Activated CD8-positive, alpha-beta memory T cell treated with anti-CD3 and anti-CD28 coated beads for 1 hour (primary cell): Measurements from ENCODE around the gene TDRD12.

Source experiments
- DNase-seq, 2 donors: peaks; one replicate each; pipeline ENCODE4 v3.0.0-alpha.2; 2020; ENCODE audit warnings: low read depth in 1 of 2; ENCODE audit errors: extremely low read depth in 1 of 2

The TDRD12 gene

GRCh38 chr19:32809254-32809653 lies 89.7 kb downstream of the TDRD12 start:
- no peak for DNase-seq

GRCh38 chr19:32809754-32810153 lies 90.2 kb downstream of the TDRD12 start:
- no peak for DNase-seq

GRCh38 chr19:32810452-32810851 lies 90.9 kb downstream of the TDRD12 start:
- DNase-seq: no peak

- DNase-seq: no peak
Observed at GRCh38 chr19:32811151-32811550, 91.6 kb downstream of the TDRD12 start.

GRCh38 chr19:32812036-32812435 lies 92.5 kb downstream of the TDRD12 start:
- DNase-seq: no peak

GRCh38 chr19:32812571-32812970 lies 93.0 kb downstream of the TDRD12 start:
- no peak for DNase-seq

GRCh38 chr19:32813862-32814425 lies 94.4 kb downstream of the TDRD12 start:
- DNase-seq: no peak

GRCh38 chr19:32814624-32815023 lies 95.1 kb downstream of the TDRD12 start:
- DNase-seq: no peak

- DNase-seq: no peak
Observed at GRCh38 chr19:32816555-32817099, 97.1 kb downstream of the TDRD12 start.

GRCh38 chr19:32817569-32818476 lies 98.3 kb downstream of the TDRD12 start:
- no peak for DNase-seq

- DNase-seq: no peak
Observed at GRCh38 chr19:32818536-32818935, 99.0 kb downstream of the TDRD12 start.

GRCh38 chr19:32819419-32820400 lies 100.1 kb downstream of the TDRD12 start:
- DNase-seq: no peak

GRCh38 chr19:32822916-32823746 lies 103.6 kb downstream of the TDRD12 start:
- no peak for DNase-seq

- no peak for DNase-seq
Observed at GRCh38 chr19:32823747-32824102, 104.2 kb downstream of the TDRD12 start.

GRCh38 chr19:32824191-32824751 lies 104.7 kb downstream of the TDRD12 start:
- DNase-seq: no peak

- DNase-seq: no peak
Observed at GRCh38 chr19:32824916-32825608, 105.5 kb downstream of the TDRD12 start.

GRCh38 chr19:32828139-32828538 lies 108.6 kb downstream of the TDRD12 start:
- DNase-seq: no peak

- no peak for DNase-seq
Observed at GRCh38 chr19:32828643-32829344, 109.2 kb downstream of the TDRD12 start.
